ENCODE measurements around the gene PDXK. TPM values are rescaled to one million over a fixed set of nuclear protein-coding genes. Genes with fewer than 3 reads are reported as not detected.

The PDXK gene
- total and polyA plus RNA-seq, 10 of the 15 experiments (the other 5 are each of a cell fraction or from before 2014, with no cell fraction given) = 3.7 to 141 (median 60.0) TPM

GRCh38 chr21:43718872-43719747 is at the start of gene PDXK (continued):
- TF ChIP-seq HCFC1 (IDR thresholded peaks at IDR 0.05; ENCODE audit: low read length) = no peak
- no peak for TF ChIP-seq SREBF1 (IDR thresholded peaks at IDR 0.05; ENCODE audit: low read length)
- peak; percentile 89 for TF ChIP-seq LARP7 (IDR thresholded peaks at IDR 0.05)
- TF ChIP-seq SREBF2 (IDR thresholded peaks at IDR 0.05; ENCODE audit: low read length) = no peak
- no peak for TF ChIP-seq FOXM1 (IDR thresholded peaks at IDR 0.05; ENCODE audit: low read depth, low read length)
- TF ChIP-seq ELK1 (IDR thresholded peaks at IDR 0.05; ENCODE audit: low read depth, low read length) = 0 out of 2 replicates have a peak, but pooled peaks have one; percentile 7
- TF ChIP-seq IKZF1 (conservative IDR thresholded peaks at IDR 0.05) = peak; percentile 73
- TF ChIP-seq ZBED1 (IDR thresholded peaks at IDR 0.05; ENCODE audit: borderline replicate concordance) = no peak
- TF ChIP-seq NR2C1 (IDR thresholded peaks at IDR 0.05) = peak; percentile 20; the same call in 1 of the 2 replicates
- no peak for TF ChIP-seq ZBTB33 (IDR thresholded peaks at IDR 0.05)
- TF ChIP-seq EED (IDR thresholded peaks at IDR 0.05; ENCODE audit: low read depth) = no peak
- TF ChIP-seq GATAD2B (conservative IDR thresholded peaks at IDR 0.05; ENCODE audit: low read depth) = peak; percentile 72
- TF ChIP-seq USF1 (IDR thresholded peaks at IDR 0.05; ENCODE audit: borderline replicate concordance, extremely low read length, insufficient read depth, low read depth, low read length) = no peak
- 0 out of 2 replicates have a peak, but pooled peaks have one; percentile 42 for TF ChIP-seq ZNF217 (IDR thresholded peaks at IDR 0.05)
- peak in 1 of 2 experiments; percentile 16; a peak in 1 of 4 replicates for TF ChIP-seq IKZF2 (IDR thresholded peaks at IDR 0.05)
- TF ChIP-seq RCOR1 (conservative IDR thresholded peaks at IDR 0.05; ENCODE audit: low read depth, low read length) = no peak
- no peak for TF ChIP-seq E4F1 (IDR thresholded peaks at IDR 0.05; ENCODE audit: borderline replicate concordance, partially characterized antibody)
- no peak for TF ChIP-seq ATF3 (IDR thresholded peaks at IDR 0.05; ENCODE audit: borderline replicate concordance, extremely low read depth, low read depth, low read length)
- peak; percentile 87 for TF ChIP-seq DPF2 (IDR thresholded peaks at IDR 0.05)
- peak; percentile 90 for TF ChIP-seq SPI1 (IDR thresholded peaks at IDR 0.05; ENCODE audit: borderline replicate concordance, insufficient read depth, low read depth, low read length)
- peak; percentile 100 for TF ChIP-seq ZNF24 (IDR thresholded peaks at IDR 0.05)

Data from GM12878 (cell line).